GF-D8 (cell line): ENCODE results near the gene PPP1R14B.

Experiments used
- DNase-seq: peaks from one replicate; lab custom pipeline; 2025; lab: John Stamatoyannopoulos, UW

The PPP1R14B gene

GRCh38 chr11:64246871-64247728 lies at the start of gene PPP1R14B:
Gene PPP1R14B (minus strand): TSS chr11:64246943. CDS start chr11:64246673, 270 bp downstream.
- DNase-seq = peak; percentile 47

GRCh38 chr11:64296236-64296635 lies 49.5 kb upstream of the PPP1R14B start:
- DNase-seq = no peak

GRCh38 chr11:64295760-64296159 lies 49.0 kb upstream of the PPP1R14B start:
- no peak for DNase-seq

GRCh38 chr11:64294774-64295173 lies 48.0 kb upstream of the PPP1R14B start:
- DNase-seq = no peak

- DNase-seq = no peak
These were observed 45.9 kb upstream of the PPP1R14B start for GRCh38 chr11:64292460-64293254.

GRCh38 chr11:64291752-64292459 lies 45.2 kb upstream of the PPP1R14B start:
- DNase-seq = no peak

- no peak for DNase-seq
These were observed 44.6 kb upstream of the PPP1R14B start, which contains the start of gene KCNK4 for GRCh38 chr11:64291262-64291751. Gene KCNK4 (plus strand): TSS chr11:64291302. CDS start chr11:64293019, 1,717 bp downstream.

GRCh38 chr11:64290352-64291261 lies 43.9 kb upstream of the PPP1R14B start:
- no peak for DNase-seq

GRCh38 chr11:64289002-64289564 lies 42.3 kb upstream of the PPP1R14B start:
- DNase-seq = no peak

GRCh38 chr11:64288353-64288750 lies 41.6 kb upstream of the PPP1R14B start:
- DNase-seq = no peak

GRCh38 chr11:64287676-64288352 lies 41.1 kb upstream of the PPP1R14B start:
- DNase-seq = no peak

GRCh38 chr11:64286801-64287159 lies 40.0 kb upstream of the PPP1R14B start:
- DNase-seq = no peak

- DNase-seq = no peak
These were observed 39.4 kb upstream of the PPP1R14B start for GRCh38 chr11:64285885-64286800.

- DNase-seq = peak; percentile 30
These were observed 38.5 kb upstream of the PPP1R14B start, which contains the start of gene GPR137 for GRCh38 chr11:64284962-64285884. Gene GPR137 (plus strand): TSS chr11:64285848. CDS start chr11:64286525, 677 bp downstream.

GRCh38 chr11:64284048-64284961 lies 37.6 kb upstream of the PPP1R14B start, which contains the start of gene BAD:
Gene BAD (minus strand): TSS chr11:64284665. CDS start chr11:64284368, 297 bp downstream.
- DNase-seq = peak; percentile 80

- DNase-seq = no peak
These were observed 36.3 kb upstream of the PPP1R14B start for GRCh38 chr11:64283092-64283491.
